Stimulated activated CD8-positive, alpha-beta memory T cell treated with anti-CD3 and anti-CD28 coated beads, Interleukin-15, amount 100 ng/mL, for 1 hour (primary cell): ENCODE results near the gene OLFML2B.
"Not testable (repeated sequence)": the region's sequence is repeated elsewhere in the genome, so short reads cannot be mapped to it uniquely, and the experiment has no call there.

ENCODE experiments used
- DNase-seq: peaks from one replicate; pipeline ENCODE4 v3.0.0-alpha.2; 2020; ENCODE audit warnings: low read depth

The OLFML2B gene

GRCh38 chr1:162035241-162035640 is 11.6 kb upstream of the OLFML2B start:
- no peak for DNase-seq

GRCh38 chr1:162033428-162033827 is 9.8 kb upstream of the OLFML2B start:
- DNase-seq, result no peak

- no peak for DNase-seq
Observed at GRCh38 chr1:162030759-162031280, 7.2 kb upstream of the OLFML2B start.

GRCh38 chr1:162029157-162029556 is 5.5 kb upstream of the OLFML2B start:
- no peak for DNase-seq

GRCh38 chr1:162028726-162029125 is 5.1 kb upstream of the OLFML2B start:
- no peak for DNase-seq

GRCh38 chr1:162026881-162027280 is 3.2 kb upstream of the OLFML2B start:
- no peak for DNase-seq

GRCh38 chr1:162025541-162025940 is 1.9 kb upstream of the OLFML2B start:
- DNase-seq, result no peak

GRCh38 chr1:162023181-162023546 is 505 bp downstream of the OLFML2B start:
- no peak for DNase-seq

GRCh38 chr1:162022626-162023025 is 1.0 kb downstream of the OLFML2B start:
- DNase-seq, result no peak

GRCh38 chr1:162021124-162021523 is 2.5 kb downstream of the OLFML2B start:
- no peak for DNase-seq

- DNase-seq, result no peak
Observed at GRCh38 chr1:162020150-162020549, 3.5 kb downstream of the OLFML2B start.

GRCh38 chr1:162019446-162019845 is 4.2 kb downstream of the OLFML2B start:
- no peak for DNase-seq

- DNase-seq, result no peak
Observed at GRCh38 chr1:162019006-162019405, 4.7 kb downstream of the OLFML2B start.

GRCh38 chr1:162018418-162018817 is 5.3 kb downstream of the OLFML2B start:
- no peak for DNase-seq

GRCh38 chr1:162017791-162018190 is 5.9 kb downstream of the OLFML2B start:
- not testable (repeated sequence) for DNase-seq

GRCh38 chr1:162016631-162017030 is 7.0 kb downstream of the OLFML2B start:
- no peak for DNase-seq

- DNase-seq, result no peak
Observed at GRCh38 chr1:162015196-162015595, 8.5 kb downstream of the OLFML2B start.

- DNase-seq, result no peak
Observed at GRCh38 chr1:162014202-162014601, 9.5 kb downstream of the OLFML2B start.

- DNase-seq, result no peak
Observed at GRCh38 chr1:162013289-162013688, 10.4 kb downstream of the OLFML2B start.

- no peak for DNase-seq
Observed at GRCh38 chr1:162011337-162012012, 12.2 kb downstream of the OLFML2B start.

GRCh38 chr1:162010175-162010506 is 13.5 kb downstream of the OLFML2B start:
- no peak for DNase-seq

GRCh38 chr1:162009501-162010174 is 14.0 kb downstream of the OLFML2B start:
- no peak for DNase-seq

GRCh38 chr1:162008799-162009198 is 14.9 kb downstream of the OLFML2B start:
- DNase-seq, result no peak

GRCh38 chr1:162007466-162007865 is 16.2 kb downstream of the OLFML2B start:
- no peak for DNase-seq
